Muscle layer of duodenum (tissue), 2 donors: Measurements from ENCODE around the gene PDP2.
A peak's percentile ranks its signal among the peaks of the same experiment; 100 is the strongest.

Experiments
- H3K27ac ChIP-seq: one replicate; pipeline ENCODE4 v1.7.0; 2013; ENCODE audit warnings: mild to moderate bottlenecking, low read length
- H3K27me3 ChIP-seq: one replicate; pipeline ENCODE4 v1.7.0; 2013; ENCODE audit warnings: low read depth, mild to moderate bottlenecking, control low read depth, low read length
- H3K36me3 ChIP-seq, 2 donors: one replicate each; pipeline ENCODE4 v1.7.0; 2013; ENCODE audit warnings: low read length in 2 of 2, control low read depth in 1 of 2, mild to moderate bottlenecking in 1 of 2; ENCODE audit not compliant: insufficient read depth in 2 of 2, control insufficient read depth in 1 of 2
- H3K4me1 ChIP-seq, 2 donors: one replicate each; pipeline ENCODE4 v1.7.0; 2013; ENCODE audit warnings: low read length in 2 of 2, mild to moderate bottlenecking in 2 of 2, control low read depth in 1 of 2, moderate library complexity in 1 of 2; ENCODE audit not compliant: insufficient read depth in 2 of 2, control insufficient read depth in 1 of 2
- H3K4me3 ChIP-seq, 2 donors: one replicate each; pipeline ENCODE4 v1.7.0; 2013; ENCODE audit warnings: low read length in 2 of 2, low read depth in 1 of 2, mild to moderate bottlenecking in 1 of 2
- H3K9me3 ChIP-seq, 2 donors: one replicate each; pipeline ENCODE4 v1.7.0; 2013; ENCODE audit warnings: low read length in 2 of 2, control low read depth in 1 of 2, mild to moderate bottlenecking in 1 of 2; ENCODE audit not compliant: control insufficient read depth in 1 of 2
- donor health status: healthy.

Gene PDP2

DNA sequence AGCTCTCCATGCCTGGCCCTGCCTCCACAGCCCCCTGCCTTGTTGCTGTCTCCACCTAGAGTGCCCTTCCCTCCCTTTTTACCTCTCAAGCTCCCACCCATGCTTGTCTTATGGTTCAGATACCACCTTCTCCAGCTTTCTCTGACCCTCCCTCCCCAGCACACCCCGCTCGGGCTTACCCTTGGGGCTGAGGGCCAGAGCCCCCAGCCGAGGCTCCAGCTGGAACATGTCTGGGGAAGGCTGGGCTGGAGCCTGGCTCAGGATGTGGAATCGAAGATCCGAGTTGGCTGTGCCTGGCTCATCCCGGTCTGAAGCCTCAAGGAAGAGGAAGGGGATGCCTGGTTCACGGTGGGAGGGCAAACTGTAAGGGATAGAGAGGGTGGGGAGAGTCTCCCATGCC is 34.7 kb downstream of the PDP2 start:
- H3K4me1 ChIP-seq: peaks cover 0 to 7% of the 10 kb centered on the region in 2 donors
- no peaks in the 10 kb centered on the region for H3K27me3 ChIP-seq
- no peak overlapping the region for H3K27ac ChIP-seq
- H3K9me3 ChIP-seq: no peaks in the 10 kb centered on the region
- H3K4me3 ChIP-seq: no peak overlapping the region
- H3K36me3 ChIP-seq: no peaks in the 10 kb centered on the region

DNA sequence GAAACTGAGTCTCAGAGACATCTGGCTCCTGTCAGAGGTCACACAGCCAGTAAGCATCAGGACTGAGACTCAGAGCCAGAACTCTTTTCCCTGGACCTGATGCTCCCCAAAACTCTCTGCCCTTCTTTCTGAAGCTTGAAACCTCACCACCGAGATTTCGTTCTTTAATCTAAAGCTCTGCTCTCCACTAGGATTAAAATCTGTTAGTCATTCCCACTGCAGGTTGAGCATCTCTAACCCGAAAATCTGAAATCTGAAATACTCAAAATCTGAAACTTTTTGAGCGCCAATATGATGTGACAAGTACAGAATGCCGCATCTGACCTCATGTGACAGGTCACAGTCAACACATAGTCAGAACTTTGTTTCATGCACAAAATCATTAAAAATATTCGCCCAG is 36.2 kb downstream of the PDP2 start:
- Histone ChIP-seq H3K27ac (no peak overlapping the region), H3K4me1 (peaks cover 0 to 14% of the 10 kb centered on the region in 2 donors), H3K36me3 (no peaks in the 10 kb centered on the region), H3K9me3 (no peaks in the 10 kb centered on the region), H3K4me3 (no peak overlapping the region), H3K27me3 (no peaks in the 10 kb centered on the region)

DNA sequence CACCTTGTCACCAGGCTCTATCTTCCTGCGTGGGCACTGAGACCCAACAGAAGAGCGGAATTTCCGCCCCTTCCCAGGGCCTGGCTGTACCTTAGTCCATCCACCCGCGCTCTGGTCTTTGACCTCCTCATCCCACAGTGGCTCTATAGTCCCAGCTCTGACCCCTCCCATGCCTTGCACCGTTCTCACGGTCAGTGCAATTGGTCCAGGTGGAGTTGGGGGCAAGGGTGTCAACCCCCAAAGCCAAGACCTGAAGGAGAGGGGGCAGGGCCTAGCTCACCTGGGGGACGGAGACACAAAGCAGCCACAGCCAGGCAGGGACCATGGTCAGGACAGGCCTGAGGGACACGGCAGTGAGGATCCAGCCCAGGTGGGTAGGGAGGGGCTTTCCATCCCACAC is 37.4 kb downstream of the PDP2 start:
- Histone ChIP-seq H3K27ac (no peak overlapping the region), H3K4me3 (no peak overlapping the region), H3K27me3 (no peaks in the 10 kb centered on the region), H3K9me3 (no peaks in the 10 kb centered on the region), H3K36me3 (no peaks in the 10 kb centered on the region), H3K4me1 (peaks cover 0 to 22% of the 10 kb centered on the region in 2 donors)

DNA sequence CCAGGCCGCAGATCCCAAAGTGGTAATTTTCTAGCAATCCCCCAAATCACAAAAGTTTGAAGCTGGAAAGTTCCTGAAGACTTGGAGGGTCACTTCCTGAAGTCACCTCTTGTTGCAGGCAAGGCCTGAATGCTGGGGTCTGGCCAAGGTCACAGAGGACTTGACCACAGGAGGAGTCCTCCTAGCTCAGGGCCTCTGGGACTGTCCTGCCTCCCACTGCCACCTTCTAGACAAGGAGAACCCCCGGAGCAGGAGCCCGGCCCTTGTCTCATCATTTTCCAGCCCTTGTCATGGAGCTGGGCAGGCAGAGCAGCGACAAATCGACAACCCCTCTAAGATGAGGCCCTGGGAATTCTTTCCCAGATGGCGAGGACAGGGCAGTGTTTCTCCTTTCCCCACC is 38.0 kb downstream of the PDP2 start:
- H3K27me3 ChIP-seq: no peaks in the 10 kb centered on the region
- H3K36me3 ChIP-seq: no peaks in the 10 kb centered on the region
- no peaks in the 10 kb centered on the region for H3K9me3 ChIP-seq
- peaks cover 0 to 28% of the 10 kb centered on the region in 2 donors for H3K4me1 ChIP-seq
- no peak overlapping the region for H3K4me3 ChIP-seq
- no peak overlapping the region for H3K27ac ChIP-seq

DNA sequence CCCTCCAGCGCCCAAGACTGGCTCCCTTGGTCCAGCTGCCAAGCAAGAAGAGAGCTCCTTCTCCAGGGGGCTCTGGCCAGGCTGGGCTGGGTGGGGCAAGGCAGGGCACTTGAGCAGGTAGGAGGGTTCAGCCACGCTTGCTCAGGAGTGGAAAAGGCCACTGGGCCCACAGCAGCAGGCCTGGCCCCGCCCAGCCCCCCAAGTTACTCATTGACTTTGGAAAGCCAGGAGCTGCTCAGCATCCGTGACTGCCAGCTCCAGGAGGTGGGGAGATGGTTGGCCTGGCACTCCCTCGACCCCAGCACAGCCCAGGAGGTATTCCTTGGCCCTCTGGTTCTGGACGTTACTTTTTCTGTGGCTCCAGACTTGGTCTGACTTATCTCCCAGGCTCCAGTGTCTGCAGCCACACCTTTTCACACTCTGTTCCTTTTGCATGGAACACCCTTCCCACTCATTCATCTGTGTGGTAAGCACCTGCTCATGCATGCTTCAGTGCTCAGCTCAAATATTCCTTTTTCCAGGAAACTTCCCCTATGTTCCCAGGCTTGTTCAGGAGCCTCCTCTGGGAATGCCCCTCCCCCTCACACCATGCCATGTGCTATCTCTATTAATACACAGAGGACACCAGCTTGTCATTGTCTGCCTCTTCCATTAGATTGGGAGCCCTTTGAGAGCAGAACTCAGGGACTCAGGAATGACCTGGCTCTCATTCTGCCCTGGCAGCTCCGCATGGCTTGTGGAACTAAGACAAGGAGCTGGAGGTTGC is 38.7 kb downstream of the PDP2 start, which contains the start of gene CDH16:
Gene CDH16 (minus strand): TSS at position 83 of the 766 bp plus-strand sequence. CDS start 820 bp downstream, outside the sequence.
- Histone ChIP-seq H3K27ac (no peak within 1 kb of the TSS), H3K9me3 (no peaks in the 10 kb centered on the region), H3K4me1 (peaks cover 0 to 35% of the 10 kb centered on the region in 2 donors), H3K36me3 (no peaks in the 10 kb centered on the region), H3K4me3 (no peak within 1 kb of the TSS), H3K27me3 (no peaks in the 10 kb centered on the region)

DNA sequence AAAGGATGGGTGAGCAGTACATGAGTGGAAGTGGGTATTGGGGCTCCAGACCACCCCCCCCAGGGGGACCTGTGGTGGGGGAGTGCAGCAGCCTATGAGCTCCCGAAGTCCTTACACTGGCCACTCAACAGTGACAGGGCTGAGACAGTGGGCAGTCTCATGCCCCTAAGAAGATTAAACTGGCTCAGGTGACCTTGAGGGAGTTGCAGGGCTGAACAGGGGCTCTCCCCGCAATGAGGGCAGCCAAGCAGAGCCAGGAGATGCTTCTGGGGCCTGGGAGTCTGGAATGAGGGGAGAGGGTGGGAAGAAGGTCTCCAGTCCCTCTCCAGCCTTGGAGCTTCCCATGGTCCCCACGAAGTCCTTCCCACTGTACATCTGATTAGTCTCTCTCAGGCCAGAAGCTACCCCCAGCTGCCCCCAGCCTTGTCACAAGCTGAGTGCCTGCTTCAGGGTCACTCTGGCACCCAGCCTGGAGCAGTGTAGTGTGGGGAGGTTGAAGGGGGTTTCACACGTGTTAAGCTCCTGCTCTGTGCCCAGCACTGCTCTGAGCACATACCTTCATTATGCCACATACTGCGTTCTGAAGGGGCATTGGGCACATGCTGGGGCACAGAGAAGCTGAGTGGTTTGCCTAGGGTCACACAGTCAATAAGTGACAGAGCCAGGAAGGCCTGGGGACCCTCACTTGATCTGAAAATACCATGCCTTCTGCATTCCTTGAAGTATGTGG is 39.4 kb downstream of the PDP2 start:
- Histone ChIP-seq H3K4me1 (peaks cover 0 to 39% of the 10 kb centered on the region in 2 donors), H3K27ac (no peak overlapping the region), H3K4me3 (no peak overlapping the region), H3K9me3 (no peaks in the 10 kb centered on the region), H3K36me3 (no peaks in the 10 kb centered on the region), H3K27me3 (no peaks in the 10 kb centered on the region)

DNA sequence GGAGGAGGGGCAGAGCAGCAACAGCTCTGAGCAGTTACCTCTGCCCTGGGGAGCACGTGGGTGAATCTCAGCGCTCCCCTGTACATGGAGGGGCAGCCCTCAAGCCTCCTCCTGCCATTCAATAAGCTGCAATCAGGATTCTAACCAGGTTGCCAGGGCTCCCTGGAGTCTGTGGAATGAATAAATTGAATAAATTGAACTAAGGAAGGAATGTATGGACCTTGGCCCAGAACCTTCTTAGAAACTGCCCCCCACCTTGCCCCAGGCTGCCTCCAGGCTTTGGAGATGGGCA is 39.9 kb downstream of the PDP2 start:
- H3K27ac ChIP-seq: no peak overlapping the region
- H3K4me1 ChIP-seq: peaks cover 0 to 41% of the 10 kb centered on the region in 2 donors
- H3K9me3 ChIP-seq: no peaks in the 10 kb centered on the region
- no peaks in the 10 kb centered on the region for H3K27me3 ChIP-seq
- no peak overlapping the region for H3K4me3 ChIP-seq
- H3K36me3 ChIP-seq: no peaks in the 10 kb centered on the region

DNA sequence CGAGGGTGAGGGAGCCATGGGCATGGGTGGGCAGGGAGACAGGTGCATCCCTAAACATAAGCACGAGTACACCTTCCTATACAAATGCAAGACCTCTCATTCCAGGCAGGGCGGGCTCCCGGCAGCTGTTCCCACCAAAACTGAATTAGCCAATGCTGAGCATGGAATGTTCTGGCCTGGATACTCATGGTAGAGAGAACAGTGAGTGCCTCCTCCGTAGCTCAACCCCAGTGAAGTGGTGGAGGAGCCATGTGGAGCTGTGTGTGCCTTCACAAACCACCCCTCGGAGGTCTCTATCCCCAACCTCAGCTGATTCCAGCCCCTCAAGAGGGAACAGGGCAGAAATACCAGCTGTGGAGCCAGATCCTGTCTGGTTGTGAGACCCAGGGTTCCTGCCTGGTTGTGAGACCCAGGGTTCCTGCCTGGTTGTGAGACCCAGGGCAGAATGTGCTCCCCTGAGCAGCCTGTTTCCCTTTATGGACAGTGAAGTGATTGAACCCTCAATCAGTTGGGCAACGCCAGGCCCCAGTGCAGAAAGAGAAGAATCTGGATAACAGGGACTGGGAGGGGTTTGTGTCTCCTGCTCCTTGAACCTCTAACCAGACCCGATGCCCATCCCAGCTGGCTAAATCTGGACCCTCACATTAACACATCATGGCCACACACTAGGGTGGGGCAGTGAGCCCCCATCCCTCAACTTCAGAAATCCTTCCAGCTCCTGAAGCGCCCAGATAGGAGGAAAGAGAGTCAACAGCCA is 40.8 kb downstream of the PDP2 start:
- H3K27me3 ChIP-seq: peaks cover 7% of the 10 kb centered on the region
- H3K4me1 ChIP-seq: peaks cover 0 to 49% of the 10 kb centered on the region in 2 donors
- no peak overlapping the region for H3K4me3 ChIP-seq
- H3K27ac ChIP-seq: no peak overlapping the region
- no peaks in the 10 kb centered on the region for H3K9me3 ChIP-seq
- H3K36me3 ChIP-seq: no peaks in the 10 kb centered on the region

DNA sequence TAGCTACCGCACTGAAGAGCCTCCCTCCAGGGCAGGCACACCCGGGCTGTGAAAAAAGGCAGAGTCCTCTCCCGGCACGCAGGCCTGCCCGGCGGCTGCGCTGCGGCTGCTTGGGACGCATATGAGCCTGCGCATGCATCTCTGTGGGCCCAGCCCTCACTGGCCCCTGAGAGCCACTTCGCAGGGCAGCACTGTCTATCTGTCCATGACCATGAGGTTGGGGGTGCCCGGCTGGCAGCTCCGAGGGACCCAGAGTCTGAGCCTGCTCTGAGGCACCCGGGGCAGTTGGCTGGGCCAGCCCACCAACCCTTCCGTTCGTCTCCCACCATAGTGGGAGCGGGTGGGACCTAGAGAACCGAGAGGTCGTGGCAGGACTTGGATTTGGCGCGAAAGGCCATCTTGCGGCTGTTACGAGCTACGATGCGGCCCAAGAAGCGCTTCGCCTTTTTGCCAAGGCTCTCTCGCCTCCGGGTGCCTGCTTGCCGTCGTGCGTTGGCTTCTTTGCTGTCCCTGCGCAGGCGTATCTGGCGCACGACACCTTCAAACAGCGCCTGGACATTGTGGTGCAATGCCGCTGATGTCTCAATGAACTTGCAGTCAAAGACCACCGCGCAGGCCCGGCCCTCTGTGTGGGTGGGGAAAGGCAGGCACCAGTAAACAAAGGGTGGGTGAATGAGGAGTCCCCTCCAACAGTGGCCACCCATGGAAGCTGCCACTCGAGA is 41.6 kb downstream of the PDP2 start:
- no peak overlapping the region for H3K27ac ChIP-seq
- H3K4me1 ChIP-seq: peaks cover 0 to 54% of the 10 kb centered on the region in 2 donors
- no peak overlapping the region for H3K4me3 ChIP-seq
- peaks cover 7% of the 10 kb centered on the region for H3K27me3 ChIP-seq
- no peaks in the 10 kb centered on the region for H3K36me3 ChIP-seq
- no peaks in the 10 kb centered on the region for H3K9me3 ChIP-seq

DNA sequence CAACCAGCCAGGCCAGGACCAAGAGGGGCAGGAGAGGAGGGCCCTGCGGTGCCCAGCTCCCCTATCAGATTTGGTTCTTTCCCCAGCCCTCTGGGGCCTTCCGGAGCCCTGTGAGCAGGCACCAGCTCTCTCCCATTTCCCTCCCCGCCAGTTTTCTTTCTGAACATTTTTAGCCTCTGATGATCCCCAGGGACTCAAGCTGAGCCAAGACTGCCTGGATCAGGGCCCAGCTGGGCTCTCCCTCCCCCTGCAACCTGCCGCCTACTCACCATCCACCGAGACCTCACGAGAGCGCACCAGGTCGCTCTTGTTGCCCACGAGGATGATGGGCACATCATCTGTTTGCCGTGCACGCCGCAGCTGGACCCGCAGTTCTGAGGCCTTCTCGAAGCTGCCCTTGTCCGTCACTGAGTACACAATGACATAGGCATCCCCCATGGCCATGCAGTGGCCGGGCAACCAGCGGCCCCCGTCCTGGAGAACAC is 43.0 kb downstream of the PDP2 start:
- H3K9me3 ChIP-seq: no peaks in the 10 kb centered on the region
- peaks cover 0 to 64% of the 10 kb centered on the region in 2 donors for H3K4me1 ChIP-seq
- peak overlapping the region; percentile 31 for H3K27ac ChIP-seq
- H3K27me3 ChIP-seq: peaks cover 7% of the 10 kb centered on the region
- peak overlapping the region in 1 of 2 donors; percentile 39 for H3K4me3 ChIP-seq
- H3K36me3 ChIP-seq: no peaks in the 10 kb centered on the region
